Smooth muscle cell (in vitro differentiated cells): ENCODE results near the gene RANBP17. TPM values are rescaled to one million over a fixed set of nuclear protein-coding genes. Genes with fewer than 3 reads are reported as not detected.

ENCODE experiments used
- DNase-seq: peaks from one replicate; lab custom pipeline; 2025; ENCODE audit not compliant: unreplicated experiment; lab: John Stamatoyannopoulos, UW
- H2AFZ ChIP-seq: fragments of 200-600 bp; sonication (generic); 2 replicates; pipeline ENCODE4 v1.6.0; 2016; ENCODE audit warnings: antibody characterized with exemption, low read depth, mild to moderate bottlenecking
- H3F3A ChIP-seq: fragments of 200-600 bp; sonication (generic); 2 replicates; pipeline ENCODE4 v1.6.0; 2017; ENCODE audit warnings: antibody characterized with exemption, low read depth
- H3K27ac ChIP-seq: fragments of 200-600 bp; sonication (generic); 2 replicates; pipeline ENCODE4 v1.5.1; 2016; ENCODE audit warnings: low read depth, mild to moderate bottlenecking
- H3K27me3 ChIP-seq: fragments of 200-600 bp; sonication (generic); 2 replicates; pipeline ENCODE4 v1.6.1; 2016; ENCODE audit warnings: low read depth, mild to moderate bottlenecking
- H3K36me3 ChIP-seq: fragments of 200-600 bp; sonication (generic); 2 replicates; pipeline ENCODE4 v1.5.1; 2016; ENCODE audit warnings: low read depth
- H3K4me1 ChIP-seq: fragments of 200-600 bp; sonication (generic); 2 replicates; pipeline ENCODE4 v1.5.1; 2016; ENCODE audit warnings: low read depth
- H3K4me2 ChIP-seq: fragments of 200-600 bp; sonication (generic); 2 replicates; pipeline ENCODE4 v1.6.0; 2016; ENCODE audit warnings: mild to moderate bottlenecking
- H3K4me3 ChIP-seq: fragments of 200-600 bp; sonication (generic); 2 replicates; pipeline ENCODE4 v1.5.1; 2016; ENCODE audit warnings: mild to moderate bottlenecking
- H3K79me2 ChIP-seq: fragments of 200-600 bp; sonication (generic); 2 replicates; pipeline ENCODE4 v1.6.0; 2016; ENCODE audit warnings: low read depth, mild to moderate bottlenecking
- H3K9ac ChIP-seq: fragments of 200-600 bp; sonication (generic); 2 replicates; pipeline ENCODE4 v1.6.0; 2016; ENCODE audit warnings: low read depth
- H3K9me3 ChIP-seq: fragments of 200-600 bp; sonication (generic); replicated peaks from 2 replicates; pipeline ENCODE4 v1.5.1; 2016; ENCODE audit warnings: low read depth
- H4K20me1 ChIP-seq: fragments of 200-600 bp; sonication (generic); 2 replicates; pipeline ENCODE4 v1.6.0; 2016; ENCODE audit warnings: low read depth
- WGBS: methylation state at CpG from one replicate; pipeline ENCODE4 v1.1.7; 2016; ENCODE audit warnings: low lambda C conversion rate; 5-methylcytosine and 5-hydroxymethylcytosine counted together
- polyA plus RNA-seq: library from polyadenylated mRNA; unstranded; fragments of >200 nt; fragmentation: Nextera tagmentation; extraction: Ambion mirVana; gene quantifications from 2 replicates; pipeline ENCODE4 v1.2.1, GENCODE V29; 2016
- total RNA-seq: library from RNA; depleted of rRNA; stranded (reverse); fragments of >200 nt; gene quantifications from 2 replicates; pipeline ENCODE4 v1.2.3, GENCODE V29; 2014
- TF ChIP-seq, protein P1 (sequence below): fragments of 200-600 bp; sonication (generic); IDR thresholded peaks from 2 replicates; pipeline ENCODE4 v1.5.1; 2017; ENCODE audit warnings: borderline replicate concordance, mild to moderate bottlenecking, antibody characterized with exemption; ENCODE audit not compliant: insufficient read depth, poor library complexity, severe bottlenecking

RANBP17 gene
- total and polyA plus RNA-seq, 2 experiments from 2014 or later: 13.0 to 42.6 TPM

DNA sequence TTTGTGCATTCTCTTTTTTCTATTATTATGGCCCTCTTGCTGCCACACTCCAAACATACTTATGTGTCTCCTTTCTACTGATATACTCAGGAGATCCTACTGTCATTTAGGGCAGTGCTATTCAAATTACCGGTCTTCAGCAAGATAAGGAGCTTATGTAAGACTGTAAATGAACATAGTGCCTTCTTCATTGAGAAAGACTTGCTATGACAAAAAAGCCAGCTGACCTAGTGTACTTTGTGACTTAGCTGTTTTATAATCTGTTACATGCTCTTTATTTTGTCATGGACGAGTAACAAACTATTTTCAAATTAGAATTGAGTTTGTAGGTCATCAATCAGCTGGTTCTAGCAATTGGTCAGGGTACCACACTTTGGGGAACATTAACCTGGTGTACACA lies 32.8 kb downstream of the RANBP17 start:
- Histone ChIP-seq H3K36me3 (no peaks in the 10 kb centered on the region), H3K4me1 (peaks cover 4% of the 10 kb centered on the region), H3F3A (peaks cover 3% of the 10 kb centered on the region), H3K27me3 (no peaks in the 10 kb centered on the region), H2AFZ (no peak overlapping the region), H4K20me1 (no peaks in the 10 kb centered on the region), H3K4me3 (no peak overlapping the region), H3K4me2 (no peak overlapping the region), H3K9ac (no peak overlapping the region), H3K79me2 (peaks cover 3% of the 10 kb centered on the region), H3K27ac (no peak overlapping the region), H3K9me3 (no peaks in the 10 kb centered on the region)
- 9% methylated on average over 2 of the region's 2 CpGs for WGBS
- TF ChIP-seq, protein P1, sequence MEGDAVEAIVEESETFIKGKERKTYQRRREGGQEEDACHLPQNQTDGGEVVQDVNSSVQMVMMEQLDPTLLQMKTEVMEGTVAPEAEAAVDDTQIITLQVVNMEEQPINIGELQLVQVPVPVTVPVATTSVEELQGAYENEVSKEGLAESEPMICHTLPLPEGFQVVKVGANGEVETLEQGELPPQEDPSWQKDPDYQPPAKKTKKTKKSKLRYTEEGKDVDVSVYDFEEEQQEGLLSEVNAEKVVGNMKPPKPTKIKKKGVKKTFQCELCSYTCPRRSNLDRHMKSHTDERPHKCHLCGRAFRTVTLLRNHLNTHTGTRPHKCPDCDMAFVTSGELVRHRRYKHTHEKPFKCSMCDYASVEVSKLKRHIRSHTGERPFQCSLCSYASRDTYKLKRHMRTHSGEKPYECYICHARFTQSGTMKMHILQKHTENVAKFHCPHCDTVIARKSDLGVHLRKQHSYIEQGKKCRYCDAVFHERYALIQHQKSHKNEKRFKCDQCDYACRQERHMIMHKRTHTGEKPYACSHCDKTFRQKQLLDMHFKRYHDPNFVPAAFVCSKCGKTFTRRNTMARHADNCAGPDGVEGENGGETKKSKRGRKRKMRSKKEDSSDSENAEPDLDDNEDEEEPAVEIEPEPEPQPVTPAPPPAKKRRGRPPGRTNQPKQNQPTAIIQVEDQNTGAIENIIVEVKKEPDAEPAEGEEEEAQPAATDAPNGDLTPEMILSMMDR: no peak
- DNase-seq: no peak

DNA sequence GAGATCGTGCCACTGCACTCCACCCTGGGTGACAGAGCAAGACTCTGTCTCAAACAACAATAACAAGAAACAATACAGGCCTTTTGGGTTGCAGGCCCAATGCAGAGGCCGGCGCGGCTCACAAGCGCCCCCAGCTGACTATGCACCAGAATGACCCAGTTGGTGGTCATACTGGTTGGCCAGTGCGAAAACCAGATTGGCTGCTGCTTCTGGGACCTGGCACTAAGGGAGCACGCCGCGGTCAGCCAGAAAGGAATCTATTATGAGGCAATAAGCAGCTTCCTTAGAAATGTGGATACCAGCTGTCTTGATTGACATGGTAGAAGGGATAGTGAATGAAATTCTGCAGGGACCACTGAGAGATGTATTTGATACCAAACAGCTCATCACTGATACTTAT lies 35.0 kb downstream of the RANBP17 start:
- peaks cover 3% of the 10 kb centered on the region for H3K36me3 ChIP-seq
- no peak overlapping the region for H3K4me3 ChIP-seq
- H3K27me3 ChIP-seq: no peaks in the 10 kb centered on the region
- no peak overlapping the region for H3K9ac ChIP-seq
- no peak overlapping the region for H2AFZ ChIP-seq
- TF ChIP-seq, protein P1: peak; percentile 35
- H3K4me1 ChIP-seq: no peaks in the 10 kb centered on the region
- H3F3A ChIP-seq: peaks cover 3% of the 10 kb centered on the region
- 38% methylated on average over 9 of the region's 9 CpGs for WGBS
- H3K27ac ChIP-seq: no peak overlapping the region
- peaks cover 3% of the 10 kb centered on the region for H3K79me2 ChIP-seq
- no peak for DNase-seq
- H4K20me1 ChIP-seq: no peaks in the 10 kb centered on the region
- no peaks in the 10 kb centered on the region for H3K9me3 ChIP-seq
- no peak overlapping the region for H3K4me2 ChIP-seq

DNA sequence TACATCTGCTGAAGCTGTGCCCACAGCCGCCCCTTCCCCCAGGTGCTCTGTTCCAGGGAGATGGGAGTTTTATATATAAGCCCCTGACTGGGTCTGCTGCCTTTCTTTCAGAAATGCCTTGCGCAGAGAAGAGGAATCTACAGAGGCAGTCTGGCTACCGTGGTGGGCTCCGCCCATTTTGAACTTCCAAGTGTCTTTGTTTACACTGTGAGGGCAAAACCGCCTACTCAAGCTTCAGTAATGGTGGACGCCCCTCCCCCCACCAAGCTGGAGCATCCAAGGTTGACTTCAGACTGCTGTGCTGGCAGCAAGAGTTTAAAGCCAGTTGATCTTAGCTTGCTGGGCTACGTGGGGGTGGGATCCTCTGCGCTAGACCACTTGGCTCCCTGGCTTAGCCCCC lies 41.3 kb downstream of the RANBP17 start:
- no peaks in the 10 kb centered on the region for H3K4me1 ChIP-seq
- peaks cover 3% of the 10 kb centered on the region for H3K36me3 ChIP-seq
- 87% methylated on average over 8 of the region's 8 CpGs for WGBS

DNA sequence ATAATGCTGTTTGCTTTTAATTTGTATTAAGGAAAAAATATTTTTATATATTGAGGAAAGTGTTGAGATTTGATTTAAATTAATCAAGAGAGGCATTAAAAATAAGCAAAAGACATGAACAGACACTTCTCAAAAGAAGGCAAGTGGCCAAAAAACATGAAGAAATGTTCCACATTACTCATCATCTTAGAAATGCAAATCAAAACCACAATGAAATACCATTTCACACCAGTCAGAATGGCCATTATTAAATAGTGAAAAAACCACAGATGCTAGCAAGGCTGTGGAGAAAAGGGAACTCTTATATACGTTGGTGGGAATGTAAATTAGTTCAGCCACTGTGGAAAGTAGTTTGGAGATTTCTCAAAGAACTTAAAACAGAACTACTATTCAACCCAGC lies 45.9 kb downstream of the RANBP17 start:
- H3K4me2 ChIP-seq: no peak overlapping the region
- no peaks in the 10 kb centered on the region for H3K27me3 ChIP-seq
- DNase-seq: no peak
- no peak overlapping the region for H2AFZ ChIP-seq
- TF ChIP-seq, protein P1: no peak
- H3K9me3 ChIP-seq: no peaks in the 10 kb centered on the region
- 29% methylated on average over 1 of the region's 1 CpG for WGBS
- H3K9ac ChIP-seq: no peak overlapping the region
- no peaks in the 10 kb centered on the region for H3K4me1 ChIP-seq
- H3K4me3 ChIP-seq: no peak overlapping the region
- no peaks in the 10 kb centered on the region for H4K20me1 ChIP-seq
- peaks cover 15% of the 10 kb centered on the region for H3K36me3 ChIP-seq
- H3K79me2 ChIP-seq: no peaks in the 10 kb centered on the region
- H3K27ac ChIP-seq: no peak overlapping the region
- no peaks in the 10 kb centered on the region for H3F3A ChIP-seq

More for the DNA sequence above, 41.3 kb downstream of the RANBP17 start:
- H3K4me3 ChIP-seq: no peak overlapping the region
- H3K9me3 ChIP-seq: no peaks in the 10 kb centered on the region
- DNase-seq: no peak
- TF ChIP-seq, protein P1: no peak
- H3K9ac ChIP-seq: no peak overlapping the region
- no peak overlapping the region for H2AFZ ChIP-seq
- no peak overlapping the region for H3K27ac ChIP-seq
- peaks cover under 1% of the 10 kb centered on the region for H3K79me2 ChIP-seq
- H3F3A ChIP-seq: no peaks in the 10 kb centered on the region
- H3K4me2 ChIP-seq: no peak overlapping the region
- H3K27me3 ChIP-seq: no peaks in the 10 kb centered on the region
- no peaks in the 10 kb centered on the region for H4K20me1 ChIP-seq
